Mammary epithelial cell (primary cell): ENCODE results near the gene BRSK1.

Experiments used
- CTCF ChIP-seq, 2 donors: IDR thresholded peaks in 1 of 2; conservative IDR thresholded peaks in 1 of 2; 2 replicates each; pipeline ENCODE4 v1.5.1; 2011 to 2012; ENCODE audit warnings: inconsistent platforms in 2 of 2, low read length in 2 of 2, mild to moderate bottlenecking in 2 of 2, control low read depth in 1 of 2, low read depth in 1 of 2; ENCODE audit not compliant: insufficient read depth in 1 of 2; ENCODE audit errors: extremely low read depth in 1 of 2
- EZH2 ChIP-seq: IDR thresholded peaks from 2 replicates; pipeline ENCODE4 v1.6.1; 2012; ENCODE audit warnings: low read length, inconsistent platforms, borderline replicate concordance

DNA sequence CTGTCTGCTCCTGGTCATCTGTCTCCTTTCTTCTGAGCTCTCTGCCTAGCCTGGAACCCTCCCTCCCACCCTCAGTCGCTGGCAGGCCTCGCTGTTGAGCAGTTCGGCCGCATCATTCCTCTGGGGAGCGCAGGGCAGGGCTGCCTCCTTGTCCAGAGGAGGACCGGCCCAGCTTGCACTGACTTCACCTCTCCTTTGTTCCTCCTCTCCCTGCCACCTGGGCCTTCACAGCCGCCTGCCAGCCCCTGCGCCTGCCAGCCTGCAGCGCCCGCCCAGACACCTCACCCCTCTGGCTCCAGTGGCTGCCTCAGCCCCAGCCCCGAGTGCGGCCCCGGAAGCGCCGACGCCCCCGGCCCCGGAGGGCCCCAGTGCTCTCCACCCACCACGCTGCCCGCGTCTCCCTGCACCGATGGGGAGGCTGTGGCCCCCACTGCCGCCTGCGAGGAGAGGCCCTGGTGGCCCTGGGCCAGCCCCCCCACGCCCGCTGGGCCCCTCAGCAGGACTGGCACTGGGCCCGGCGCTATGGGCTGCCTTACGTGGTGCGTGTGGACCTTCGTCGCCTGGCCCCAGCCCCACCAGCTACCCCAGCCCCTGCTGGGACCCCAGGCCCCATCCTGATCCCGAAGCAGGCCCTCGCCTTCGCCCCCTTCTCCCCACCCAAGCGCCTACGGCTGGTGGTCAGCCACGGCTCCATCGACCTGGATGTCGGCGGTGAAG, 63.1 kb downstream of the BRSK1 start:
- TF ChIP-seq CTCF (conservative IDR thresholded peaks at IDR 0.05 in 1 of 2, IDR thresholded peaks at IDR 0.05 in 1 of 2; ENCODE audit: extremely low read depth in 1 of 2, insufficient read depth in 1 of 2, low read depth in 1 of 2, low read length in 2 of 2) (no peak), EZH2 (no peak)
